Breast epithelium (tissue), 4 donors: ENCODE data around the gene LRFN3. TPM values are rescaled to one million over a fixed set of nuclear protein-coding genes. Genes with fewer than 3 reads are reported as not detected.
"Not testable (repeated sequence)": the region's sequence is repeated elsewhere in the genome, so short reads cannot be mapped to it uniquely, and the experiment has no call there.

Experiments
- DNase-seq, 2 donors: peaks; one replicate each; pipeline ENCODE4 v3.0.0-alpha.2; 2019; ENCODE audit warnings: low spot score in 2 of 2
- H3K27ac ChIP-seq, 2 donors: fragments of 200-600 bp; sonication (generic) in 1 of 2; one replicate each; pipeline ENCODE4 v1.5.1; 2016 to 2019; ENCODE audit warnings: mild to moderate bottlenecking in 1 of 2
- H3K27me3 ChIP-seq, 2 donors: fragments of 200-600 bp; sonication (generic) in 1 of 2; one replicate each; pipeline versions ENCODE4 v1.5.1 to v1.6.0; 2017 to 2019; ENCODE audit warnings: control low read depth in 1 of 2, mild to moderate bottlenecking in 1 of 2
- H3K36me3 ChIP-seq: fragments of 200-600 bp; one replicate; pipeline ENCODE4 v1.5.1; 2019
- H3K4me1 ChIP-seq, 2 donors: fragments of 200-600 bp; sonication (generic); one replicate each; pipeline ENCODE4 v1.5.1; 2016 to 2019; ENCODE audit warnings: control low read depth in 1 of 2
- H3K4me3 ChIP-seq, 3 donors: fragments of 200-600 bp; sonication (generic); 1 replicate in 2 of 3; 2 replicates in 1 of 3; pipeline ENCODE4 v1.5.1; 2016 to 2019; ENCODE audit warnings: mild to moderate bottlenecking in 3 of 3, moderate library complexity in 2 of 3
- H3K9me3 ChIP-seq, 2 donors: fragments of 200-600 bp; sonication (generic) in 1 of 2; one replicate each; pipeline ENCODE4 v1.5.1; 2016 to 2019; ENCODE audit warnings: control low read depth in 1 of 2
- CTCF ChIP-seq, 3 donors: fragments of 450-650 bp; IDR thresholded peaks; one replicate each; pipeline ENCODE4 v1.5.1; 2016 to 2017; ENCODE audit warnings: antibody characterized with exemption in 3 of 3, mild to moderate bottlenecking in 3 of 3, moderate library complexity in 3 of 3
- POLR2A ChIP-seq: fragments of 450-650 bp; IDR thresholded peaks from one replicate; pipeline ENCODE4 v1.6.1; 2016; ENCODE audit warnings: antibody characterized with exemption, mild to moderate bottlenecking, moderate library complexity
- POLR2AphosphoS5 ChIP-seq, 3 donors: sonication (generic); formaldehyde crosslinking; IDR thresholded peaks; one replicate each; pipeline ENCODE4 v1.6.1; 2017; ENCODE audit warnings: antibody characterized with exemption in 3 of 3
- intact Hi-C: fragments of 100-400 bp; cut with DNase I; formaldehyde crosslinking; loops from one replicate; pipeline ENCODE4 v1.15.1; 2023; ENCODE audit warnings: low total_unique reads
- total RNA-seq, 3 donors: library from RNA; depleted of rRNA; stranded (reverse); fragments of >200 nt; gene quantifications; one replicate each; pipeline ENCODE4 v1.1.0, GENCODE V29; 2016

The LRFN3 gene
- total RNA-seq, 3 donors from 2014 or later, result 5.2 to 6.7 (median 5.4) TPM

- intact Hi-C loops, result no loop called here
These were observed 13.0 kb downstream of the LRFN3 start for GRCh38 chr19:35949131-35949530.

GRCh38 chr19:35955881-35956634, 19.9 kb downstream of the LRFN3 start:
- Histone ChIP-seq H3K4me3 (no peak overlapping the region), H3K27ac (no peak overlapping the region), H3K4me1 (no peaks in the 10 kb centered on the region), H3K9me3 (no peaks in the 10 kb centered on the region), H3K36me3 (no peaks in the 10 kb centered on the region), H3K27me3 (peaks cover 7 to 31% of the 10 kb centered on the region in 2 donors)
- intact Hi-C loops, result no loop called here
- no peak for DNase-seq
- TF ChIP-seq CTCF (IDR thresholded peaks at IDR 0.05) (no peak), POLR2A (no peak), POLR2AphosphoS5 (IDR thresholded peaks at IDR 0.05) (no peak)

More at GRCh38 chr19:35949131-35949530, 13.0 kb downstream of the LRFN3 start:
- Histone ChIP-seq H3K4me3 (no peak overlapping the region), H3K27me3 (no peaks in the 10 kb centered on the region), H3K9me3 (no peaks in the 10 kb centered on the region), H3K27ac (no peak overlapping the region), H3K36me3 (no peaks in the 10 kb centered on the region), H3K4me1 (no peaks in the 10 kb centered on the region)
- no peak for DNase-seq
- TF ChIP-seq POLR2AphosphoS5 (IDR thresholded peaks at IDR 0.05), result no peak
- no peak for TF ChIP-seq POLR2A
- TF ChIP-seq CTCF (IDR thresholded peaks at IDR 0.05), result no peak

- intact Hi-C loops, H3K4me3 ChIP-seq: not testable (repeated sequence)
These were observed 21.2 kb downstream of the LRFN3 start for GRCh38 chr19:35957411-35957810.

GRCh38 chr19:35958660-35959039, 22.5 kb downstream of the LRFN3 start:
- no peak overlapping the region for H3K27ac ChIP-seq
- peaks cover 7 to 44% of the 10 kb centered on the region in 2 donors for H3K27me3 ChIP-seq
- TF ChIP-seq CTCF (IDR thresholded peaks at IDR 0.05) (no peak), POLR2A (no peak), POLR2AphosphoS5 (IDR thresholded peaks at IDR 0.05) (no peak)
- no peaks in the 10 kb centered on the region for H3K9me3 ChIP-seq
- intact Hi-C loops, result no loop called here
- H3K36me3 ChIP-seq, result no peaks in the 10 kb centered on the region
- no peak for DNase-seq
- no peaks in the 10 kb centered on the region for H3K4me1 ChIP-seq
- H3K4me3 ChIP-seq, result peak overlapping the region in 1 of 3 donors; percentile 45

More at GRCh38 chr19:35957411-35957810, 21.2 kb downstream of the LRFN3 start:
- not testable (repeated sequence) for H3K27ac ChIP-seq, H3K4me1 ChIP-seq, H3K9me3 ChIP-seq, H3K36me3 ChIP-seq, DNase-seq
- peaks cover 7 to 37% of the 10 kb centered on the region in 2 donors for H3K27me3 ChIP-seq

GRCh38 chr19:35959040-35959967, 23.1 kb downstream of the LRFN3 start:
- no peaks in the 10 kb centered on the region for H3K36me3 ChIP-seq
- H3K4me1 ChIP-seq, result no peaks in the 10 kb centered on the region
- intact Hi-C loops, result no loop called here
- no peak for TF ChIP-seq POLR2AphosphoS5 (IDR thresholded peaks at IDR 0.05)
- no peak for TF ChIP-seq POLR2A
- TF ChIP-seq CTCF (IDR thresholded peaks at IDR 0.05), result no peak
- no peaks in the 10 kb centered on the region for H3K9me3 ChIP-seq
- peak overlapping the region in 2 of 3 donors; percentile 23 to 45 for H3K4me3 ChIP-seq
- no peak for DNase-seq
- no peak overlapping the region for H3K27ac ChIP-seq
- peaks cover 7 to 44% of the 10 kb centered on the region in 2 donors for H3K27me3 ChIP-seq
